Measurements from ENCODE around the gene MIX23. TPM values are rescaled to one million over a fixed set of nuclear protein-coding genes. Genes with fewer than 3 reads are reported as not detected.
A peak's percentile ranks its signal among the peaks of the same experiment; 100 is the strongest.

Gene MIX23
- total and polyA plus RNA-seq, 10 of the 15 experiments (the other 5 are each of a cell fraction or from before 2014, with no cell fraction given): 30.0 to 176 (median 62.4) TPM

DNA sequence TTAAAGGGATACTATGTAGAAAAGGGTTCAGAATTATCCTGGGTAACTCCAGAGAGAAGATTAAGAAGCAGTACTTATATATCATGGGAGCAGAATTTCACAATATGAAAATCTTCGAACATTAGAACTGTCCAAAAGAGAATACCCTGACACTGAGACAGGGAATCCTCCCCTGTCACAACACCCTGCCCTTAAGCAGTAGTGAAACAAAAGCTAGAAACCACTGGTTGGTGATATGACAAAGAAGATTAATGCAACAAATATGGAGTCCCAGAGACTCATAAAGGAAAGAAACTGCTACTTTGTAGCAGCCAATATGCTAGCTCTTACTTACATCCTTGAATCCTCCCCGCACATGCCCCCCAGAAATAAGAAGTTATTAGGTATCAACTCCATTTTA is 18.5 kb downstream of the MIX23 start:
- RAD21 ChIA-PET (ENCODE audit: unreplicated experiment): interaction anchor here (0.9 to 3.8 kb wide), 17 partner anchors 11 to 818 kb away, joined by 3 to 32 read pairs (median 4); partner anchors contain the start of genes CSTA, FAM162A, MIX23 and POLQ
- SMC1A ChIA-PET (ENCODE audit: uncharacterized antibody, unreplicated experiment): interaction anchor here (0.7 to 6.0 kb wide), 18 partner anchors 9 to 818 kb away, joined by 3 to 50 read pairs (median 7); partner anchors contain the start of genes FAM162A, MIX23 and POLQ
- Histone ChIP-seq H3K4me1 (ENCODE audit: control insufficient read depth, insufficient read depth, low read length) (no peaks in the 10 kb centered on the region), H3K79me2 (ENCODE audit: control insufficient read depth, insufficient read depth, low read length) (no peaks in the 10 kb centered on the region), H3K27ac (ENCODE audit: control insufficient read depth, insufficient read depth) (peak overlapping the region; percentile 0; the same call in 1 of the 2 replicates), H2AFZ (ENCODE audit: control insufficient read depth, low read depth, low read length) (no peak overlapping the region), H3K27me3 (replicated peaks in 1 of 2; ENCODE audit: control insufficient read depth in 2 of 2, insufficient read depth in 2 of 2, low read length in 1 of 2) (no peaks in the 10 kb centered on the region), H3K4me2 (ENCODE audit: control insufficient read depth, insufficient read depth) (no peak overlapping the region), H3K36me3 (ENCODE audit: control insufficient read depth in 2 of 2, insufficient read depth in 2 of 2, low read length in 1 of 2) (peaks cover 4 to 15% of the 10 kb centered on the region in 2 experiments), H3K9ac (ENCODE audit: control insufficient read depth, insufficient read depth, low read length) (no peak overlapping the region), H3K4me3 (no peak overlapping the region), H4K20me1 (ENCODE audit: control insufficient read depth, insufficient read depth) (no peaks in the 10 kb centered on the region), H3K9me3 (replicated peaks; ENCODE audit: control insufficient read depth, insufficient read depth, low read length) (no peaks in the 10 kb centered on the region)
- peak; percentile 75 for ATAC-seq
- no peak for FAIRE-seq
- intact Hi-C loops (cut with micrococcal nuclease; ENCODE audit: unreplicated experiment): no loop called here
- in situ Hi-C loops (cut with MboI): no loop called here
- 76% methylated on average over 2 of the region's 2 CpGs for WGBS (ENCODE audit: insufficient coverage, insufficient replicate concordance, low lambda C conversion rate, missing lambda C conversion rate)
- POLR2A ChIA-PET: interaction anchor here (0.9 to 3.2 kb wide), 8 partner anchors 12 to 261 kb away, joined by 3 to 28 read pairs (median 5); partner anchors contain the start of genes CSTA, FAM162A and MIX23
- no peak for DNase-seq (ENCODE audit: low read depth, low spot score)
- CTCF ChIA-PET: interaction anchor here (0.6 to 4.5 kb wide), 13 partner anchors 9 to 392 kb away, joined by 3 to 52 read pairs (median 6); partner anchors contain the start of genes FAM162A and MIX23
- TF ChIP-seq, protein P1, sequence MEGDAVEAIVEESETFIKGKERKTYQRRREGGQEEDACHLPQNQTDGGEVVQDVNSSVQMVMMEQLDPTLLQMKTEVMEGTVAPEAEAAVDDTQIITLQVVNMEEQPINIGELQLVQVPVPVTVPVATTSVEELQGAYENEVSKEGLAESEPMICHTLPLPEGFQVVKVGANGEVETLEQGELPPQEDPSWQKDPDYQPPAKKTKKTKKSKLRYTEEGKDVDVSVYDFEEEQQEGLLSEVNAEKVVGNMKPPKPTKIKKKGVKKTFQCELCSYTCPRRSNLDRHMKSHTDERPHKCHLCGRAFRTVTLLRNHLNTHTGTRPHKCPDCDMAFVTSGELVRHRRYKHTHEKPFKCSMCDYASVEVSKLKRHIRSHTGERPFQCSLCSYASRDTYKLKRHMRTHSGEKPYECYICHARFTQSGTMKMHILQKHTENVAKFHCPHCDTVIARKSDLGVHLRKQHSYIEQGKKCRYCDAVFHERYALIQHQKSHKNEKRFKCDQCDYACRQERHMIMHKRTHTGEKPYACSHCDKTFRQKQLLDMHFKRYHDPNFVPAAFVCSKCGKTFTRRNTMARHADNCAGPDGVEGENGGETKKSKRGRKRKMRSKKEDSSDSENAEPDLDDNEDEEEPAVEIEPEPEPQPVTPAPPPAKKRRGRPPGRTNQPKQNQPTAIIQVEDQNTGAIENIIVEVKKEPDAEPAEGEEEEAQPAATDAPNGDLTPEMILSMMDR (IDR thresholded peaks at IDR 0.05 in 2 of 3, conservative IDR thresholded peaks at IDR 0.05 in 1 of 3; ENCODE audit: control insufficient read depth in 2 of 3, extremely low read depth in 1 of 3, insufficient read depth in 1 of 3, low read depth in 3 of 3, low read length in 3 of 3): no peak
- TF ChIP-seq, protein P2, sequence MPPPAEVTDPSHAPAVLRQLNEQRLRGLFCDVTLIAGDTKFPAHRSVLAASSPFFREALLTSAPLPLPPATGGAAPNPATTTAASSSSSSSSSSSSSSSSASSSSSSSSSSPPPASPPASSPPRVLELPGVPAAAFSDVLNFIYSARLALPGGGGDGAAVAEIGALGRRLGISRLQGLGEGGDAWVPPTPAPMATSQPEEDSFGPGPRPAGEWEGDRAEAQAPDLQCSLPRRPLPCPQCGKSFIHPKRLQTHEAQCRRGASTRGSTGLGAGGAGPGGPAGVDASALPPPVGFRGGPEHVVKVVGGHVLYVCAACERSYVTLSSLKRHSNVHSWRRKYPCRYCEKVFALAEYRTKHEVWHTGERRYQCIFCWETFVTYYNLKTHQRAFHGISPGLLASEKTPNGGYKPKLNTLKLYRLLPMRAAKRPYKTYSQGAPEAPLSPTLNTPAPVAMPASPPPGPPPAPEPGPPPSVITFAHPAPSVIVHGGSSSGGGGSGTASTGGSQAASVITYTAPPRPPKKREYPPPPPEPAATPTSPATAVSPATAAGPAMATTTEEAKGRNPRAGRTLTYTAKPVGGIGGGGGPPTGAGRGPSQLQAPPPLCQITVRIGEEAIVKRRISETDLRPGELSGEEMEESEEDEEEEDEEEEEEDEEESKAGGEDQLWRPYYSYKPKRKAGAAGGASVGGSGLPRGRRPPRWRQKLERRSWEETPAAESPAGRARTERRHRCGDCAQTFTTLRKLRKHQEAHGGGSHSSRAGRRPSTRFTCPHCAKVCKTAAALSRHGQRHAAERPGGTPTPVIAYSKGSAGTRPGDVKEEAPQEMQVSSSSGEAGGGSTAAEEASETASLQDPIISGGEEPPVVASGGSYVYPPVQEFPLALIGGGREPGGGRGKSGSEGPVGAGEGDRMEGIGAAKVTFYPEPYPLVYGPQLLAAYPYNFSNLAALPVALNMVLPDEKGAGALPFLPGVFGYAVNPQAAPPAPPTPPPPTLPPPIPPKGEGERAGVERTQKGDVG (CRISPR knock-in tag; IDR thresholded peaks at IDR 0.05): no peak
- no TSS peak for BruUV-seq (replicated peaks)

Data from GM12878 (cell line).